GM12878 (cell line): ENCODE results near the gene CHMP2B. TPM values are rescaled to one million over a fixed set of nuclear protein-coding genes. Genes with fewer than 3 reads are reported as not detected.
"Not testable (repeated sequence)": the region's sequence is repeated elsewhere in the genome, so short reads cannot be mapped to it uniquely, and the experiment has no call there.

ENCODE experiments used
- ATAC-seq: fragments of 200-7000 bp; cut with Tn5 transposase; 3 replicates; pipeline ENCODE4 v1.9.1; 2020; ENCODE audit warnings: mild to moderate bottlenecking, moderate library complexity
- BruUV-seq: library from RNA; stranded (reverse); fragments of 400-500 nt; replicated peaks from 2 replicates; lab custom pipeline; 2021; lab: Mats Ljungman, UMichigan
- CTCF ChIA-PET: fragments of 300-600 bp; sonication (Branson Sonifier 250); formaldehyde crosslinking; extraction: SDS; loops from one replicate; lab custom pipeline; 2021; ENCODE audit warnings: inconsistent platforms; lab: Yijun Ruan, JAX
- POLR2A ChIA-PET: fragments of 350-600 bp; formaldehyde crosslinking; extraction: SDS; loops from one replicate; lab custom pipeline; 2021; ENCODE audit warnings: inconsistent platforms; lab: Charles Lee
- RAD21 ChIA-PET: fragments of 300-600 bp; sonication (Branson Sonifier 250); formaldehyde crosslinking; loops from one replicate; lab custom pipeline; 2023; ENCODE audit warnings: antibody characterized with exemption; ENCODE audit not compliant: unreplicated experiment; lab: Charles Lee
- SMC1A ChIA-PET: fragments of 300-600 bp; sonication (Branson Sonifier 250); formaldehyde crosslinking; loops from one replicate; lab custom pipeline; 2023; ENCODE audit not compliant: unreplicated experiment, uncharacterized antibody; lab: Charles Lee
- DNase-seq: peaks from one replicate; pipeline ENCODE4 v3.0.0-alpha.2; 2011; ENCODE audit warnings: low read depth, low spot score
- FAIRE-seq: peaks from 3 replicates; lab custom pipeline; 2011; peaks lifted over from hg19 to GRCh38; lab: Jason Lieb, UNC
- H2AFZ ChIP-seq: 2 replicates; pipeline ENCODE4 v1.6.0; 2011; ENCODE audit warnings: low read depth, low read length, control low read depth; ENCODE audit not compliant: control insufficient read depth
- H3K27ac ChIP-seq: 2 replicates; pipeline ENCODE4 v1.5.1; 2011; ENCODE audit warnings: control low read depth; ENCODE audit not compliant: control insufficient read depth, insufficient read depth
- H3K27me3 ChIP-seq, 2 experiments: replicated peaks in 1 of 2; 2 replicates each; pipeline versions ENCODE4 v1.6.0 to v1.6.1; 2011; ENCODE audit warnings: low read length in 1 of 2; ENCODE audit not compliant: control insufficient read depth in 2 of 2, insufficient read depth in 2 of 2
- H3K36me3 ChIP-seq, 2 experiments: 2 replicates each; pipeline ENCODE4 v1.5.1; 2011; ENCODE audit warnings: low read length in 1 of 2; ENCODE audit not compliant: control insufficient read depth in 2 of 2, insufficient read depth in 2 of 2
- H3K4me1 ChIP-seq: 2 replicates; pipeline ENCODE4 v1.6.1; 2011; ENCODE audit warnings: mild to moderate bottlenecking, low read length, moderate library complexity, mixed read lengths; ENCODE audit not compliant: control insufficient read depth, insufficient read depth
- H3K4me2 ChIP-seq: 2 replicates; pipeline ENCODE4 v1.6.0; 2011; ENCODE audit warnings: control low read depth; ENCODE audit not compliant: control insufficient read depth, insufficient read depth
- H3K4me3 ChIP-seq: fragments of 200-600 bp; sonication (generic); 2 replicates; pipeline ENCODE4 v1.5.1; 2016
- H3K79me2 ChIP-seq: 2 replicates; pipeline ENCODE4 v1.6.0; 2011; ENCODE audit warnings: low read length; ENCODE audit not compliant: control insufficient read depth, insufficient read depth
- H3K9ac ChIP-seq: 2 replicates; pipeline ENCODE4 v1.8.0; 2011; ENCODE audit warnings: low read length, control low read depth, mixed read lengths; ENCODE audit not compliant: control insufficient read depth, insufficient read depth
- H3K9me3 ChIP-seq: replicated peaks from 3 replicates; pipeline ENCODE4 v1.5.1; 2011; ENCODE audit warnings: mild to moderate bottlenecking, low read length; ENCODE audit not compliant: control insufficient read depth, insufficient read depth
- H4K20me1 ChIP-seq: 2 replicates; pipeline ENCODE4 v1.6.0; 2011; ENCODE audit not compliant: control insufficient read depth, insufficient read depth
- ETV6 ChIP-seq, 2 experiments: fragments of 450-650 bp in 1 of 2; IDR thresholded peaks in 1 of 2; conservative IDR thresholded peaks in 1 of 2; 2 replicates each; pipeline ENCODE4 v1.6.1; 2014; ENCODE audit warnings: antibody characterized with exemption in 1 of 2, borderline replicate concordance in 1 of 2, low read depth in 1 of 2, mild to moderate bottlenecking in 1 of 2, moderate library complexity in 1 of 2
- KAT2A ChIP-seq: conservative IDR thresholded peaks from 2 replicates; pipeline ENCODE4 v1.6.1; 2011; ENCODE audit warnings: low read depth, low read length; ENCODE audit not compliant: control insufficient read depth
- MXI1 ChIP-seq: fragments of 150-350 bp; IDR thresholded peaks from 2 replicates; pipeline ENCODE4 v1.6.1; 2011; ENCODE audit warnings: low read depth, mild to moderate bottlenecking, inconsistent platforms, low read length, improper control_type of control experiment
- RELB ChIP-seq: fragments of 450-650 bp; IDR thresholded peaks from 2 replicates; pipeline ENCODE4 v1.6.1; 2017; ENCODE audit warnings: low read depth, mild to moderate bottlenecking, moderate library complexity
- ZNF217 ChIP-seq: fragments of 450-650 bp; IDR thresholded peaks from 2 replicates; pipeline ENCODE4 v1.6.1; 2017; ENCODE audit warnings: antibody characterized with exemption, mild to moderate bottlenecking
- WGBS: methylation state at CpG from one replicate; pipeline ENCODE4 v1.1.6; 2016; ENCODE audit warnings: low lambda C conversion rate; ENCODE audit not compliant: insufficient replicate concordance, insufficient coverage; ENCODE audit errors: missing lambda C conversion rate; 5-methylcytosine and 5-hydroxymethylcytosine counted together
- in situ Hi-C: fragments of 300-500 bp; cut with MboI; formaldehyde crosslinking; loops from 9 replicates; pipeline ENCODE4 v1.14.3; 2018; ENCODE audit warnings: mixed read lengths
- intact Hi-C: fragments of 100-400 bp; cut with micrococcal nuclease; formaldehyde crosslinking; loops from one replicate; pipeline ENCODE4 v1.14.2; 2022; ENCODE audit not compliant: unreplicated experiment
- polyA plus RNA-seq, 11 experiments: library from polyadenylated mRNA; depleted of rRNA in 4 of 11; unstranded in 6 of 11; stranded (reverse) in 5 of 11; fragments of >200 nt; fragmentation: Nextera tagmentation in 4 of 11; fragmentation: Illumina TruSeq in 1 of 11; extraction: Ambion mirVana in 4 of 11; extraction: Trizol in 1 of 11; gene quantifications; 1 replicate in 1 of 11; 2 replicates in 10 of 11; pipeline versions ENCODE4 v1.2.1 to v1.2.3, GENCODE V29; 2011 to 2016; ENCODE audit warnings: inconsistent platforms in 2 of 11, missing spikeins in 2 of 11, low read depth in 1 of 11
- total RNA-seq, 4 experiments: library from RNA; depleted of rRNA in 3 of 4; stranded (reverse); fragments of >200 nt in 3 of 4; fragmentation: Illumina TruSeq in 1 of 4; extraction: Trizol in 1 of 4; gene quantifications; 2 replicates each; pipeline versions ENCODE4 v1.2.1 to v1.2.3, GENCODE V29; 2013 to 2021

The CHMP2B gene
- total and polyA plus RNA-seq, 10 of the 15 experiments (the other 5 are each of a cell fraction or from before 2014, with no cell fraction given), result 14.9 to 54.8 (median 24.6) TPM

GRCh38 chr3:87247430-87247773, 20.3 kb downstream of the CHMP2B start (continued):
- no peak for TF ChIP-seq RELB
- no peak for TF ChIP-seq KAT2A
- no peak for TF ChIP-seq ETV6 (conservative IDR thresholded peaks at IDR 0.05 in 1 of 2, IDR thresholded peaks at IDR 0.05 in 1 of 2; ENCODE audit: borderline replicate concordance in 1 of 2, low read depth in 1 of 2)
- no peak for TF ChIP-seq MXI1
- no peak for TF ChIP-seq ZNF217

- BruUV-seq, H3K27me3 ChIP-seq, FAIRE-seq, ATAC-seq, H3K9me3 ChIP-seq, H2AFZ ChIP-seq, H3K36me3 ChIP-seq, H3K4me3 ChIP-seq, SMC1A ChIA-PET, intact Hi-C loops, H3K4me2 ChIP-seq, in situ Hi-C loops, RAD21 ChIA-PET, H3K9ac ChIP-seq, DNase-seq, POLR2A ChIA-PET, H3K79me2 ChIP-seq, H4K20me1 ChIP-seq, H3K27ac ChIP-seq, H3K4me1 ChIP-seq: not testable (repeated sequence)
- 79% methylated on average over 6 of the region's 6 CpGs for WGBS
- CTCF ChIA-PET, result interaction anchor here (3.2 kb wide), 1 partner anchor 12 kb away, joined by 17 read pairs; no protein-coding TSS in a partner anchor
Observed at GRCh38 chr3:87248231-87248630, 21.1 kb downstream of the CHMP2B start.
